ENCODE results near the gene PRDM12.

GRCh38 chr9:130629443-130630070 is 34.8 kb upstream of the PRDM12 start:
- TF ChIP-seq POLR2A (IDR thresholded peaks at IDR 0.05; ENCODE audit: low read depth, low read length) (no peak), TAF1 (IDR thresholded peaks at IDR 0.05; ENCODE audit: low read depth, low read length) (no peak), POLR2AphosphoS5 (IDR thresholded peaks at IDR 0.05; ENCODE audit: low read depth, low read length) (no peak), SPI1 (IDR thresholded peaks at IDR 0.05; ENCODE audit: low read depth, low read length) (no peak), PAX5 (IDR thresholded peaks at IDR 0.05; ENCODE audit: insufficient read depth, low read length, severe bottlenecking) (no peak)
